ENCODE data around the gene CDH4.

The CDH4 gene

DNA sequence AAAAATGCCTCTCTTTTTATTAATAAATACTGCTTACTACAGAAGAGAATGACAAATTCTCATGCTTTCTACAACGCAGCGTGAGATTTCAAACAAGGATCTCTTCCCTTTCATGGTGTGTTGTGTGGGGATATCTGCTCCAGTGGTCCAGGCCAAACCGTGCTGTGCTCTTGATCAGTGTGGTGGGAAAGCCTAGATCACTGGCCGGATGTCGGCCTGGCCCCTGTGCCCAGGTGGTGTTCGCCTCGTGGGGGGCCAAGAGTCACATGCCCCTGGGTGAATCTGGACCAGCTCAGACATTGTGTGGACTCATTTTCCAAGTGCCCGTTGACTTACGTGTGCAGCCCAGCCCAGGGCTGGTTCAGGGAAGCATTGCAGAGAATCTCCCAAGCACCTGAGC lies 4.3 kb downstream of the CDH4 start:
- DNase-seq (ENCODE audit: low read depth, low spot score) = no peak
- no peak overlapping the region for H3K4me3 ChIP-seq (ENCODE audit: low read depth, low read length)
- in situ Hi-C loops (cut with HindIII; ENCODE audit: low sequenced_read_pairs) = no loop called here
- TF ChIP-seq, protein P1, sequence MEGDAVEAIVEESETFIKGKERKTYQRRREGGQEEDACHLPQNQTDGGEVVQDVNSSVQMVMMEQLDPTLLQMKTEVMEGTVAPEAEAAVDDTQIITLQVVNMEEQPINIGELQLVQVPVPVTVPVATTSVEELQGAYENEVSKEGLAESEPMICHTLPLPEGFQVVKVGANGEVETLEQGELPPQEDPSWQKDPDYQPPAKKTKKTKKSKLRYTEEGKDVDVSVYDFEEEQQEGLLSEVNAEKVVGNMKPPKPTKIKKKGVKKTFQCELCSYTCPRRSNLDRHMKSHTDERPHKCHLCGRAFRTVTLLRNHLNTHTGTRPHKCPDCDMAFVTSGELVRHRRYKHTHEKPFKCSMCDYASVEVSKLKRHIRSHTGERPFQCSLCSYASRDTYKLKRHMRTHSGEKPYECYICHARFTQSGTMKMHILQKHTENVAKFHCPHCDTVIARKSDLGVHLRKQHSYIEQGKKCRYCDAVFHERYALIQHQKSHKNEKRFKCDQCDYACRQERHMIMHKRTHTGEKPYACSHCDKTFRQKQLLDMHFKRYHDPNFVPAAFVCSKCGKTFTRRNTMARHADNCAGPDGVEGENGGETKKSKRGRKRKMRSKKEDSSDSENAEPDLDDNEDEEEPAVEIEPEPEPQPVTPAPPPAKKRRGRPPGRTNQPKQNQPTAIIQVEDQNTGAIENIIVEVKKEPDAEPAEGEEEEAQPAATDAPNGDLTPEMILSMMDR (IDR thresholded peaks at IDR 0.05; ENCODE audit: low read depth, low read length) = no peak

GRCh38 chr20:61256824-61257223 lies 4.8 kb downstream of the CDH4 start:
- in situ Hi-C loops (cut with HindIII; ENCODE audit: low sequenced_read_pairs) = no loop called here
- H3K4me3 ChIP-seq (ENCODE audit: low read depth, low read length) = no peak overlapping the region
- no peak for DNase-seq (ENCODE audit: low read depth, low spot score)
- TF ChIP-seq, protein P1 (IDR thresholded peaks at IDR 0.05; ENCODE audit: low read depth, low read length) = no peak

DNA sequence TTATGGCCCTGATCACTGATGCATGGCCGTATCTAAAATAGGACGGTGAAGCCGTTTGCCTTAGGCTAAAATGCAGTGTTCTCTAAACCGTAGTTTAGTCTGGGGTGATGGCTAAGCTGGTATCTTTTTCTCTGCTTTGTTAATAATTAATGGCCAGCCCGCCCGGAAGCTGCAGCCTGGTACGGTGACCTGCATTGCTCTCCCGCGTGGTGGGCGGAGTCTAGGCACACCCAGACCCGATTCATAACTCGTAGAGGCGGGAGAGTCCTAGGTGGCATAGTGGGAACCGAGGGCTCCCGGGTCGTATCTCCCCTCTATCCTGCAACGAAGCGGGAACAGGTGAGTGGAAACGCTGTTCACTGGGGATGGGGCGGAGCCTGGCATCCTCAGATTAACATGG lies 5.5 kb downstream of the CDH4 start:
- H3K4me3 ChIP-seq (ENCODE audit: low read depth, low read length) = no peak overlapping the region
- no peak for DNase-seq (ENCODE audit: low read depth, low spot score)
- in situ Hi-C loops (cut with HindIII; ENCODE audit: low sequenced_read_pairs) = no loop called here
- TF ChIP-seq, protein P1 (IDR thresholded peaks at IDR 0.05; ENCODE audit: low read depth, low read length) = no peak

- no peak overlapping the region for H3K4me3 ChIP-seq (ENCODE audit: low read depth, low read length)
- no peak for DNase-seq (ENCODE audit: low read depth, low spot score)
- TF ChIP-seq, protein P1 (IDR thresholded peaks at IDR 0.05; ENCODE audit: low read depth, low read length) = no peak
- in situ Hi-C loops (cut with HindIII; ENCODE audit: low sequenced_read_pairs) = no loop called here
Observed at GRCh38 chr20:61259741-61260140, 7.7 kb downstream of the CDH4 start.

DNA sequence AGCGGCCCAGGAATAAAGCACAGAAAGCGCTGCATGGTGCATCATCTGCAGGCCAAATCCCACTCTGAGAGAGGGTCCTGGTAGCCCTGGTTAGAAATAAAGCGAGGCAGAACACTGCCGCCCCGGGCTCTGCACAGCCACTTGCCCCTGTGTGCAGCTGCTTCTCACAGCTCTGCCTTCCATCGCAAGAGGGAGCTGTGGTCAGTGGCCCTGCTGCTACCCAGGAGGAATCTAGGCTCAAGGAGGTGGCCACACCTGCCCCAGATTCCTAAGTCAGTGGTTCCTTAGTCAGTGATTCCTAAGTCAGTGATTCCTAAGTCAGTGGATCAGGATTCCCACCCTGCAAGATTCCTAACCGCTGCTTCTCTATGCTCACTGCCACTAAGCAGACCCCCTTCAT lies 8.8 kb downstream of the CDH4 start:
- no peak overlapping the region for H3K4me3 ChIP-seq (ENCODE audit: low read depth, low read length)
- TF ChIP-seq, protein P1 (IDR thresholded peaks at IDR 0.05; ENCODE audit: low read depth, low read length) = peak; percentile 26

GRCh38 chr20:61262036-61262435 lies 10.0 kb downstream of the CDH4 start:
- in situ Hi-C loops (cut with HindIII; ENCODE audit: low sequenced_read_pairs) = no loop called here
- TF ChIP-seq, protein P1 (IDR thresholded peaks at IDR 0.05; ENCODE audit: low read depth, low read length) = no peak
- DNase-seq (ENCODE audit: low read depth, low spot score) = no peak
- no peak overlapping the region for H3K4me3 ChIP-seq (ENCODE audit: low read depth, low read length)

More for the DNA sequence above, 8.8 kb downstream of the CDH4 start:
- DNase-seq (ENCODE audit: low read depth, low spot score) = no peak
- in situ Hi-C loops (cut with HindIII; ENCODE audit: low sequenced_read_pairs) = no loop called here

DNA sequence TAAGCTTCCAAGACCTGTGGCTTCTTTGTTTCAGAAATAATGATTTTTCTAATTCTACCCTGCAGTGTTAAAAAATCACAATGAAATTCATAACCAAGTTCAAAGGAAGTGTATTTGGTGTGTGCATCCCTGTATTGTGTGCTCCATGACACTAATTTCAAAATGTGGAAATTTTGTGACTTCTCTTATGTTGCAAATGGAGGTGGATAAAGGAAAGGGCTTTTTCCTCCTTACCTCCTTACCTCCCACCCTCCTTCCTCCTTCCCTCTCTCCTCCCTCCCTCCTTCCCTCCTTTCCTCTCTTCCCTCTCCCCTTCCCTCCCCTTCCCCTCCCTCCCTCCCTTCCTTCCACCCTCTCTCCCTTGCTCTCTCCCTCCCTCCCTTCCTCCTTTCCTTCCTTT lies 10.5 kb downstream of the CDH4 start:
- no peak overlapping the region for H3K4me3 ChIP-seq (ENCODE audit: low read depth, low read length)
- no peak for DNase-seq (ENCODE audit: low read depth, low spot score)
- in situ Hi-C loops (cut with HindIII; ENCODE audit: low sequenced_read_pairs) = no loop called here
- TF ChIP-seq, protein P1 (IDR thresholded peaks at IDR 0.05; ENCODE audit: low read depth, low read length) = no peak

Data from astrocyte of the spinal cord (primary cell).